NCI-H187 (cell line): Measurements from ENCODE around the gene ANKMY1.

Experiments
- DNase-seq, 2 experiments: peaks; one replicate each; lab custom pipeline; 2025; lab: John Stamatoyannopoulos, UW

The ANKMY1 gene

GRCh38 chr2:240581811-240582210, 24.0 kb upstream of the ANKMY1 start:
- no peak for DNase-seq

- no peak for DNase-seq
Observed at GRCh38 chr2:240579771-240580614, 22.2 kb upstream of the ANKMY1 start.

DNA sequence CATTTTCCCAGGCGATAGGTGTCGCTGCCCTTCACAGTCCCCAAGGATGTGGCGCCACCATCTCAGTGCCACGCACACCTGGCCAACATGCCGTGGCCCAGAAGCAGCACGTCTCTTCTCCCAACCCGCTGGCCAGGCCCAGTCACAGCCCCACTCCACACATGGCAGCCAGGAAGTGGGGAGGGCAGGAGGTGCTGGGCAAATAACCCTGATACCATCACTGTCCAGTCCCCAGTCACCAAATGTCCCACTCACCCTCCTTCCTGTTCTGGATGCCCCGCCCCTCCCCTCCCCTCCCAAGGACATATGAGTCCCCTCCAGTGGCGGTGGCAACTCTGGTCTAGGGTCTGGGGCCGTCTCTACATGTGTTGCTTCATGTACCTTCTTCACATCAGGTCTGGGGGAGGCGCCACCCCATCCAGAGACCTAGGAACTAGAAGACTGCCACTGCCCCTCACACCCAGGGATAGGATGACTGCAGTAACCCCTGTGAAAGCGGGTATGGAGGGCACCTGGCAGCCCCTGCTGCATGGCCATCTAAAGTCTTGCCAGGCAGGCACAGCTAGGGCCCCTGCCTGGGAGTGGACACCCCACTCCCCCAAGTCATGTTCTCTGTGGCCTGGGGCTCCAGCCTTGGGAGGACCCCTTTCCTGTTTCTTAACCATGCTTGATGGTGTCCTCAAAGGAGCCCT, 21.4 kb upstream of the ANKMY1 start:
- no peak for DNase-seq

GRCh38 chr2:240578488-240578887, 20.7 kb upstream of the ANKMY1 start:
- DNase-seq: no peak

DNA sequence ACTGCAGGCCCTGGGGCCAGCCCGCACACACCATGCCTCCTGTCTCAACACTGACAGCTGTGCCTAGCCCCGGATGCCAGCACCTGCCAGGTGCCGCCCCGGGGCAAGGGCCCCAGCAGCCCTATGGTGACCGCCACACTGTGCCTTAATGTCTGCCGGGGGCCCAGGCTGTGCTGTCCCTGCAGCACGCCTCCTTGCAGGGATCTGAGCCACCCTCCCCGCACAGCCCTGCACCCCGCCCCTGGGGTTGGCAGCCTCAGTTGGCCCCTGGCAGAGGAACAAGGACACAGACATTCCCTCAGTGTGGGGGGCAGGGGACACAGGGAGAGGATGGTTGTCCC, 20.3 kb upstream of the ANKMY1 start:
- DNase-seq: no peak

- no peak for DNase-seq
Observed at GRCh38 chr2:240577281-240578109, 19.7 kb upstream of the ANKMY1 start.

- no peak for DNase-seq
Observed at GRCh38 chr2:240576436-240577205, 18.8 kb upstream of the ANKMY1 start.

DNA sequence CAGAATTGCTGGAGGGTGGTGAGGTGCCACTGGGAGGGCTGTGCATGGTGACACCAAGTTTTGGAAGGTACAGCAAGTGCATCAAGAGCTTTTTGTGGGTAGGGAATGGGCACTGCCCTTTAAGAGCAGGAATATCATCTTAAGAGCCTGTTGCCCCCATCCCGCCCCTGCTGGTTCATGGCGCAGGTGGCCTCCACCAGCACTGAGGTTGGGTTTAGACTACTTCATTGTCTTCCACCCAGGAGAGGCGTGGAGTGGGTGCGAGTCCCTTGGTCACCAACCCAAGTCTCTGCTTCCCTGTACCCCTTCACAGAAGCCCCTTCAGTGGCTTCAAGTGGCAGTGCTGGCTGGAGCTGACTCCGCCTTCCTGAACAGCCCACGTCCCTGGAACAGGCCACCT, 18.2 kb upstream of the ANKMY1 start:
- DNase-seq: no peak

- no peak for DNase-seq
Observed at GRCh38 chr2:240575101-240575965, 17.5 kb upstream of the ANKMY1 start.

DNA sequence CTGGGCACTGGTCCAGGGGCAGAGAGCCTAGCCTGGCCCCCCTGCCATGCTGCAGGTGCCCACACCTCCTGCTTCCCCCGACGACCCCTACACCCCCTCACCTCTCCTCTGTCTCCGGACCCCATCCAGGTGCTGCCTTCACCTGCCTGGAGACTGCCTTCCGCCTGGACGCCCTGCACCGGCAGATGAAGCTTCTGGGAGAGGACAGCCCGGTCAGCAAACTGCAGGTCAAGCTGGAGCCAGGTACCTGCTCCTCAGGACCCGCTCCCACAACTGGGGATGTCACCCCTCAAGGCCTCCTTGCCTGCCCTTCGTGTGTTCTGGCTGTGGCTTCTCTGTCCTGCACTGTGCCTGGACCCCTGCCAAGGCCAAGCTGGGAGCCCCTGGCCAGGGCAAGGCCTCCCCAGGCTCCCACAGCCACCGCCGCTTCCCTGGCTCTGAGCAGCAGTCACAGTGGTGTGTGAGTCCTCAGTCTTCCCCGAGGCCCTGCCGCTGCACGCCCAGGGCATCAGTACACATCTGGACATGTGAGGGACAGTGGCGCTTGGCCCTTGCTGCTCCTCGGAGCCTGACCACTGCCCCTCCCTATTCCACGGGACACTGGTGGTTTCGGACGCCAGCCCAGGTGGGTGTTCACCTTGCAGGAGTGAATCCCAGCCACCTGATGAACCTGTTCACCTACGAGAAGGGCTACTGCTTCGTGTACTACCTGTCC, 16.8 kb upstream of the ANKMY1 start:
- DNase-seq: no peak

DNA sequence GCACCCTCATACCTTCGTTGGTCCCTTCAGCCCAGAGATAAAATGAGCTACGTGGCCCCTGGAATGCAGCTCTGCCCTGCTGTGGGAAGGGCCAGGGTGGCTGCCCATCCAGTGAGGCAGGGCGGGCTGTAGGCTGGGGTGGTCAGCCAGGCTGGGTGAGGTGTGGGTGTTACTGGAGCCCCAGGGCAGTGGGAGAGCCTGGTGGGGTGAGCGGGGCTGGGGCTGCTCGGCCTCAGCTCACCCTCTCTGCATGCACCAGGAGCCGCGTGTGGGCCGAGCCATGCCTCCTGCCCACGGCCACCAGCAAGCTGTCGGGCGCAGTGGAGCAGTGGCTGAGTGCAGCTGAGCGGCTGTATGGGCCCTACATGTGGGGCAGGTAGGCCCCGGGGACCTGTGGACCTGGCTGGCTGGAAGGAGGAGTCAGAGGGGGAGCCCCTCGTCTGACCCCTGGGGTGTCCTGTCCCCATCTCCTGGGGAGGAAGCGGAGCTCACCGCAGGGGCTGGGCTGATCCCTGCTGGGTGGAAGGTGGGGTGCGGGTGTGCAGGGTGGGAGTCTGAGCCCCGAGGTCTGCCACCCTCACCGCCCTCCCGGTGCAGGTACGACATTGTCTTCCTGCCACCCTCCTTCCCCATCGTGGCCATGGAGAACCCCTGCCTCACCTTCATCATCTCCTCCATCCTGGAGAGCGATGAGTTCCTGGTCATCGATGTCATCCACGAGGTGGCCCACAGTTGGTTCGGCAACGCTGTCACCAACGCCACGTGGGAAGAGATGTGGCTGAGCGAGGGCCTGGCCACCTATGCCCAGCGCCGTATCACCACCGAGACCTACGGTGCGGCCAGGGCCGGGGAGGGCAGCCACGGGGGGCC, 16.0 kb upstream of the ANKMY1 start:
- no peak for DNase-seq

DNA sequence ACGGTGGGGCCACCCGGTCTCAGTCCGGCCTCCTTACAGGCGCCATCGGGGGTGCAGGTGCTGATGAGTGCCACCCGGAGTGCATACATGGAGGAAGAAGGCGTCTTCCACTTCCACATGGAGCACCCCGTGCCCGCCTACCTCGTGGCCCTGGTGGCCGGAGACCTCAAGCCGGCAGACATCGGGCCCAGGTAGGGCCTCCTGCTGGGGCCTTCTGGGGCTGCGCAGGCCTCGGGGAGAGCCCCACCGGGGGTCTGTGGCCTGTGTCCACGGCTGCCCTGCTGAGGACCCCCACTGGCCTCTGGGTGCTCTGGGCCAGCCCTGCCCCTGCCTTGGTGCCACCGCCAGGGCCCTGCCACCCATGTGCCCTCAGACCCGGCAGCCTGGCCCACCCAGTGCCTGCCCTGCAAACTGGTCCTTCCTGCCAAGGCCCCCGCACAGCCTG, 15.3 kb upstream of the ANKMY1 start:
- no peak for DNase-seq

DNA sequence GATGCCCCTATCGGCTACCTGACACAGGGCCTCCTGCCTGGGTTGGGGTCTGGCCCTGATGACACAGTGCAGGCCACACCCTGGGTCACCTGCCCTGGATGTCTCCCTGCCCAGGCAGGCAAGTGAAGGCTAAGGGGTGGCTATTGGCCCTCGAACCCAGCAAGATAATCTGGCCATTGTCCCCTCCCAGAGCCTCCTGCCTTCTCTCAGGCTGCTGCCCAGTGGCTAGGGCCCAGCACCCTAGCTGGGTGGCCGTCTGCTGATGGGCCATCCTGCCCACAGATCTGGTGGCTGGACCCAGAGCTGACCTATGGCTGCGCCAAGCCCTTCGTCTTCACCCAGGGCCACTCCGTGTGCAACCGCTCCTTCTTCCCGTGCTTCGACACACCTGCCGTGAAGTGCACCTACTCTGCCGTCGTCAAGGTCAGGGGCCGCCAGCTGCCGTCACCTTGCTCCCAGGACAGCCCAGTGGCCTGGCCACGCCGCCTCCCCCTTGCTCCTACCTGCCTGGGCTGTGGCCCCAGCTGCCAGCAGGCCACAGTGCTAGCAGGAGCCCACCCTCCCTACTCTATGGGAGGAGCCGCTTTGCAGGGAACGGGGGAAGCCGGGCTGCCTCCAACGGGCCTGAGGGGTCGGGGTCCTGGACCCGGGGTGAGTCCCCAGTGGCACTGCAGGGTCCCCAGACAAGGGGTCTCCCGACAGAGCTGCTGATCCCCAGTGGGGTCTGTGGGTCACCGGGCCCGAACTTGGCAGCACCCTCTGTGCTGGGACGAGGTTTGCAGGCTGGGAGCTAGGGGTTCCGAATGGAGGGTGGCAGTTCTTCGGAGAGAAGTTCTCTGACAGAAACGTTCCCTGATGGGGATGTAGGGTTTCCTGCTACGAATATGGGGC, 14.6 kb upstream of the ANKMY1 start:
- no peak for DNase-seq

DNA sequence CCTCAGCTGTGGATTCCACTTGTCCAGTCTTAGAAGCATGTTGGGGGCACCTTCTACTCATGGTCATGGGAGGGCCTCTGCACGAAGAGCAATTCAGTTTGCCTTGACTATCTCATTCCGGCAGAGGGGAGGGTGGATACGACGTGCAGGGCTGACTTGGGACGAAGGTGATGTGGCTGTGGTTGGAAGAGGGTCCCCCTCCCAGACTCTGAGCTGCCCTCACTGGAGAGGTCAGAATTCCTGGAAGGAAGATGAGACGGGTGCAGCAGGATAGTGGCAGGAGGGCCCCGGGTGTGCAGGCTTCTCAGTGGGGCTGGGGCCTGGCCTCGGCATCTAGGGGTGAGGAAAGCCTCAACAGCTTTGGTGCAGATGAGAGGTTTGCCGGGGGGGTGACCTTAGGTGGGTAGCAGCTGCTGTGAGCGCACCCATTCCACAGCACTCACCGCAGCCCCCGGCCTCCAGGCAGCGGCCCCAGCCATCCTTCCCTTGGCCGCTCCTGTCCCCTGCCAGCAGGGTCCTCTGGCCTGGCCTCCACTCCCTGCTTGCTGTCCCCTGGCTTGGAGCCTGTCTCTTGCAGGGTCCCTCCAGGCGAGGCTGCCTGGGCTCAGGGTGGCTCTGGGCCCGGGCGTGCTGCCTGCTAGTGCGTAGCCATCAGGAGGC, 13.7 kb upstream of the ANKMY1 start:
- no peak for DNase-seq

DNA sequence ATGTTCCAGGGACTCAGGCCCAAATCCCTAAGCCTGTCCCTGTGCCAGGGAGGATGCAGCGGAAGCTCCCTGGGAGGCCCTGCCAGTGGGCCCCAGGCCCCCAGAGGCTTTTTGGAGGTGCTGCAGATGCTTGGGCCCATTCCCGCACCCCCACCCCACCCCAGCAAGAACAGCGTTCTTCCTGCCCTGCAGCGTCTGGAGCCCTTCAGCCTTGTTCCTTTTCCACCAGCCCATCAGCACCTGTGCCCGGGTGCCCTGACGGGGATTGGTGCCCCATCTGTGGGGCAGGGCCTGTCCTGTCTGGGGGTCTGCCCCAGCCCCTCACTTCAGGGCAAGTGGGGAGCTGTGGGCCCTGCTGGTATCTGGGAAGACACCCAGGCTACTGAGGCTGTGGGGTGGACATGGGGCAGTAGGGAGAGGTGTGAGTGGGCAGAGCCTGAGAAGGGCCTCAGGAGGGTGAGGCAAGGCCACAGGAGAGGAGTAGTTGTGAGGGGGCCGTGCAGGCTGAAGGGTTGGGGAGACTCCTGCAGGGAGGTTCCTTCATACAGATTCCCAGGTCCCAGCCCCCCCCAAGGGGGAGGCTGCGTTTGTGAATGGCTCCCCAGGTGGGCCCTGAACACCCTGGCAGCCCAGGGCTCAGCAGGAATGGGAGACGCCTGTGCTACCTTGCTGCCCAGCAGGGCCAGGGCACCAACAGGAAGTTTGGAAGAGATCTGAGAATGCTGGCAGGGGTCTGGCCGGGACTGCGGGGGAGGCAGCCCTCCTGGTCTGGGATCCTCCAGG, 12.9 kb upstream of the ANKMY1 start:
- no peak for DNase-seq

DNA sequence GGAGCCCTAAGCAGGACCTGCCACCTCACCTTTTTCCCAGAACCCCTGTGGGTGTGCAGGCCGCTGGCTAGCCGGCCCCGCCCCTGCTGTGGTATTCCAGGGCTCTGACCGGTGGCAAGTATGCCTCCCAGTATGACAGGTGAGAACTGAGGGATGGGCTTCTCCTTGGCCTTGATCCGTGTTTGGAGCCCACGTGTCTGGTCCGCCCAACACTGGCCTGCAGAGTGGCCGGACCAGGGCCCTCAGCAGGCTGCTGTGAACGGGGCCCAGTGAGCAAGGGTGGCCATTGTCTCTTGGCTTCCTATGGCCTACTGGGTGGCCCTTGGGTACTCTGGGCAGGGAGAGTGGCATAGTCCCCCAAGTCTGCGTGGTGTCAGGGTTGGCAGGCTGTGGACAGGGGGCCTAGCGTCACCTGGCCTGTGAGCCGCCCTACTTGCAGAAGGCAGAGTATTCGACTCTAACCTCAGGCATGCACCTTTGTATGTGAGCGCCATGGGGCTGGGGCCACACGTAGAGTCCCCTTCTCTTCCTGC, 12.3 kb upstream of the ANKMY1 start:
- DNase-seq: no peak
